ENCODE measurements around the gene ABCC6.
"Not testable (repeated sequence)": the region's sequence is repeated elsewhere in the genome, so short reads cannot be mapped to it uniquely, and the experiment has no call there.

ABCC6 gene

DNA sequence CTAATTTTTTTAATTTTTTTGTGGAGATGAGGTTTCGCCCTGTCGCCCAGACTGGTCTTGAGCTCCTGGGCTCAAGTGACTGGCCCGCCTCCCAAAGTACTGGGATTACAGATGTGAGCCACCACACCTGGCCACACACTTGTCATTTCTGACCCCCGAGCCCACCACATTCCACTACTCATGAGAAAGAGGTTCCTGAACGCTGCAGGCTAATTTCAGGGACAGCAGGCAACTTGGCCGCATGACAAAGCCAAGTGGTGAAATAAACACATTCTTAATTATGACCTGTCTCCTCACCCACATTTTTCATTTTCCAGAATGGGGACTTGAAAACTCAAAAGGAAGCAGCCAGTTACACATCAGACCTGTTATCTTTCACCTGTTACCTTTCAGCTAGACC lies 114.5 kb downstream of the ABCC6 start:
- no peak for DNase-seq

DNA sequence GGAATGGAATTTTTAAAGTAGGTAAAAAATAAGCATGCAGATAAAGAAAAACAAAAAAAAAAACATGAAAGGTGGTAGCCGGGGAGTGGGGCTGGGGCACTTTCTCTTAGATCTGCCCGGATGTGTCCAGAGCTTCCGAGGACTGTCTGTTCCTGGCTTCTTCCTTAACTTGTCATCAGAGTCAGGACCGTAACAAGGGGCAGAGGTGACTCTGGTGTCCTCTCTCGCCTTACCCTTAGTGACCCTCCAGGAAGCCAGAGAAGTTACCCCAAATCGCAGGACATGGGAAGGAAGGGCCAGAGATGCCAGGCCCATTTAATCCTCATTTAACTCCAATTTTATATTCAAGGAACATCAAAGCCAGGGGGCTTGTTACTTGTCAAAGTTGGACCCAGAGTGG lies 115.5 kb downstream of the ABCC6 start:
- DNase-seq: no peak

DNA sequence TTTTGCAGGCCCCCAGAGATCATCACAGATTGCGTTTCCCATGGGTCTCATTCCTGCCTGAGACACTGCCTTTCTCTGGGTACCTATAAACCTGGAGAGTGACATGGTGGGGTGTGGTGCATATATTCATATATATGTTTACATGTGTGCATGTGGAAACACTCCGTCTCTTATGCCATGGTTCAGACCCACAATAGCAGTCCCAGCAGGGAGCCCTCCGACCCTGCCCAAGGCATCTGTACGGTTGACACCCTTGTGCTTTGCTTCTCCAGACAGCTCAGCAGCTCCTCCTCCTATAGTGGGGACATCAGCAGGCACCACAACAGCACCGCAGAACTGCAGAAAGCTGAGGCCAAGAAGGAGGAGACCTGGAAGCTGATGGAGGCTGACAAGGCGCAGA lies 116.8 kb downstream of the ABCC6 start:
- no peak for DNase-seq

DNA sequence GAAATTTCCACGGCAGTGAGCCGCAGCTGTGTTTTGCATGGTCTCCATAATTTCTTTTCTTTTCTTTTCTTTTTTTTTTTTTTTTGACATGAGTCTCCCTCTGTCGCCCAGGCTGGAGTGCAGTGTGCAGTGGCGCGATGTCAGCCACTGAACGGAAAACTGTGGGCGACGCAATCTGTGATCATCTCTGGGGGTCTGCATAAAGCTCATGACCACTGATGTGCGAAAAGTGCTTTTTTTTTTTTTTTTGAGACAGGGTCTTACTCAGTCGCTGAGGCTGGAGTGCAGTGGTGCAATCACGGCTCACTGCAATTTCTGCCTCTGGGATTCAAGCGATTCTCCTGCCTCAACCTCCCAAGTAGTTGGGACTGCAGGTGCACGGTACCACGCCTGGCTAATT lies 117.6 kb downstream of the ABCC6 start:
- DNase-seq: no peak

DNA sequence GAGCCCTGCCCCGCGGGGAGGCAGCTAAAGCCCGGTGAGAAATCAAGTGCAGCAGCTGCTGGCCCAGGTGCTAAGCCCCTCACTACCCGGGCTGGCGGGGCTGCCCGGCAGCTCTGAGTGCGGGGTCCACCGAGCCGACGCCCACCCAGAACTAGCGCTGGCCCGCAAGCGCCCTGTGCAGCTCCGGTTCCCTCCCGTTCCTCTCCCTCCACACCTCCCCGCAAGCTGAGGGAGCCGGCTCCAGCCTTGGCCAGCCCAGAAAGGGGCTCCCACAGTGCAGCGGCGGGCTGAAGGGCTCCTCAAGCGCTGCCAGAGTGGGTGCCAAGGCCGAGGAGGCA lies 118.5 kb downstream of the ABCC6 start:
- DNase-seq: not testable (repeated sequence)

DNA sequence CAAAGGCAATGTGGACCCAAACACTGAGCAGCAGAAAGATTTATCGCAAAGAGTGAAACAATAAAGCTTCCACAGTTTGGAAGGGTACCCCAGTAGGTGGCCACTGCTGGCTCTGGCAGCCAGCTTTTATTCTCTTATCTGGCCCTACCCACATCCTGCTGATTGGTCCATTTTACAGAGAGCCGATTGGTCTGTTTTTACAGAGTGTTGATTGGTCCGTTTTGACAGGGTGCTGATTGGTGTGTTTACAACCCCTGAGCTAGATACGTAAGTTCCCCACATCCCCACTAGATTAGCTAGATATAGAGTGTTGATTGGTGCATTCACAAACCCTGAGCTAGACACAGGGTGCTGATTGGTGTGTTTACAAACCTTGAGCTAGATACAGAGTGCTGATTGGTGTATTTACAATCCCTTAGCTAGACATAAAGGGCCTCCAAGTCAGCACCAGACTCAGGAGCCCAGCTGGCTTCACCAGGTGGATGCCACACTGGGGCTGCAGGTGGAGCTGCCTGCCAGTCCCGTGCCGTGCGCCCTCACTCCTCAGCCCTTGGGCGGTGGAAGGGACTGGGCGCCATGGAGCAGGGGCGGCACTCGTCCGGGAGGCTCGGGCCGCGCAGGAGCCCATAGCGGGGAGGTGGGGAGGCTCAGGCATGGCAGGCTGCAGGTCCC lies 119.0 kb downstream of the ABCC6 start:
- not testable (repeated sequence) for DNase-seq

DNA sequence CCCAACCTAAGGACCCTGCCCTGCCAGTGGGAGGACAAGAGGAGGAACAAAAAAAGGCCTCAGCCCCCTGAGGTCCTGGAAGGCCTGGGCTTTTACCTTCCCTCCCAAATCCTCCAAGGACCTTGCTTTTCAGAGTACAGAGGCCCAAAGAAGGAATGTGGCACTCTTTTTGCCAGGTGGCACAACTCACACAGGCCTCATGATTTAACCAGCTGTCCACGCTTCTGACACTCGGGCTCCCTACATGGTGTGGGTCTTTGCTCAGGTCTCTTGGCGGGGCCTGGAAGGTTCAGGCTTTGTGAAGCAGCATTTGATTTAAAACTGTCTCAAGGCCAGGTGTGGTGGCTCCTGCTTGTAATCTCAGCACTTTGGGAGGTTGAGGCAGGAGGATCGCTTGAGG lies 120.6 kb downstream of the ABCC6 start:
- DNase-seq: no peak

DNA sequence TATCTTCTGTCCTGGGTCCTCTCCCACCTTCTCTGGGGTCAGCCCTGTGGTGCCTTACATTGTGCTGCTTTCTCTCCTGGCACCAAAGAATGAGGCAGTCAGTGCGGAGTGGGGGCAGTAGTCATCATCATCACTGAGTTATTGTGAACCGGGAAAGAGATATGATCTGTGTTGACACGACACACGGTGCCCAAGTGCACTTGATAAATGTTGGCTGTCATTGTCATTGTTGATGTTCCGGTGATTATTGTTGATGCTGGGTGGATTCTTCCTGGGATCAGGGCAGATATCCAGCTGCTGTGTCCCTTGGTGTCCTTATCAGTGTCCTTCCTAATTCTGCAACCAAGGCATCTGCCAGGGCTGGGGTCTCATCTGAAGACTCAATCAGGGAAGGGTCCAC lies 121.7 kb downstream of the ABCC6 start:
- DNase-seq: no peak

DNA sequence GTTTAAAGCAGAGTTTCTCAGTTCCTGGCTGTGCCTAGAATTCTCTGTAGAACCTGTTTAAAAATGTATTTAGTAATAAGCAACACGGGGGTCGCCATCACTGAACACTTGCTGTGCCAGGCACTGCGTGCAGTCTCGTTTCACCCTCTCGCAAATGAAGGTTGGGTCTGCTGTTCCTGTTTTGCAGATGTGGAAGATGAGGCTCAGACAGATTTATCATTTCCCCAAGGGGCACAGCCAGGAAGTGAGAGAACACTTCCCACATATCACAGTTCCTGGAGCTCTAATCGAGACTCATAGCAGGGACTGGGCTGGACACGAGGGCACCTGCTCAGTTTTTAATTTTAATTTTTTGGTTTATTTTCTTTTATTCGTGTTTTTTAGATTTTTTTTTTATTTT lies 122.7 kb downstream of the ABCC6 start:
- no peak for DNase-seq

DNA sequence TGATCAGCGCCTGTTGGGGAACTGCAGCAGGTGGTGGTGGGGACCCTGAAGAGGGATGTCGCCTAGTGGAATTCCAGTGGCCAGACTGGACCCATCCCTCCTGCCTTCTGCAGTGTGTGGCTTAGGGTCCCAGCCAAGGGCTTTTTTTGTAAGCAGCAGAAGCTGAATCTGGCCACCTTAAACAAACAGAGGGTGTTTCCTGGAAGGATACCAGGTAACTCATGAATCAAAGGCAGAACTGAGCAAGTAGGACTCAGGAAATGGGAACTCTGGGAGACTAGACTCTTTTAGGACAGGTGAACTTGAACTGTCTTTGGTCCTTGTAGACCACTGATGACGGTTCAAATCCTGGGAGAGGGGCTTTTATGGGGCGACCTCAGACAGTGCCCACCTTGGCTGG lies 124.0 kb downstream of the ABCC6 start:
- no peak for DNase-seq

All from NCI-H1436 (cell line).